H9 (cell line): Measurements from ENCODE around the gene DGLUCY. TPM values are rescaled to one million over a fixed set of nuclear protein-coding genes. Genes with fewer than 3 reads are reported as not detected.

Experiments used
- DNase-seq: peaks from one replicate; pipeline ENCODE4 v3.0.0-alpha.2; 2017
- H2AFZ ChIP-seq: one replicate; pipeline ENCODE4 v1.6.1; 2013; ENCODE audit warnings: mild to moderate bottlenecking, low read length, control low read depth, moderate library complexity
- H2AK5ac ChIP-seq: 2 replicates; pipeline ENCODE4 v1.6.1; 2013; ENCODE audit warnings: low read length, control low read depth, mixed read lengths; ENCODE audit not compliant: insufficient read length
- H2BK120ac ChIP-seq: one replicate; pipeline ENCODE4 v1.6.1; 2013; ENCODE audit warnings: low read depth, mild to moderate bottlenecking, low read length, control low read depth, inconsistent platforms; ENCODE audit not compliant: poor library complexity, severe bottlenecking
- H2BK12ac ChIP-seq: 2 replicates; pipeline ENCODE4 v1.6.1; 2013; ENCODE audit warnings: low read length, control low read depth, mixed read lengths, low read depth; ENCODE audit not compliant: insufficient read length
- H2BK15ac ChIP-seq: 2 replicates; pipeline ENCODE4 v1.6.1; 2013; ENCODE audit warnings: low read depth, low read length, control low read depth
- H2BK20ac ChIP-seq: one replicate; pipeline ENCODE4 v1.6.1; 2013; ENCODE audit warnings: low read depth, mild to moderate bottlenecking, low read length, control low read depth, inconsistent platforms; ENCODE audit not compliant: poor library complexity, severe bottlenecking
- H2BK5ac ChIP-seq: 2 replicates; pipeline ENCODE4 v1.6.1; 2013; ENCODE audit warnings: low read length, control low read depth, mixed read lengths; ENCODE audit not compliant: insufficient read length
- H3K14ac ChIP-seq: 2 replicates; pipeline ENCODE4 v1.6.1; 2013; ENCODE audit warnings: low read length, control low read depth; ENCODE audit not compliant: insufficient read depth
- H3K18ac ChIP-seq: 2 replicates; pipeline ENCODE4 v1.6.1; 2013; ENCODE audit warnings: low read depth, mild to moderate bottlenecking, mixed read lengths, low read length, control low read depth; ENCODE audit not compliant: insufficient read length
- H3K23ac ChIP-seq: 2 replicates; pipeline ENCODE4 v1.6.1; 2013; ENCODE audit warnings: low read length, control low read depth, mixed read lengths, low read depth; ENCODE audit not compliant: insufficient read length
- H3K23me2 ChIP-seq: 2 replicates; pipeline ENCODE4 v1.6.1; 2013; ENCODE audit warnings: low read depth, mild to moderate bottlenecking, mixed read lengths, low read length, control low read depth; ENCODE audit not compliant: insufficient read length, poor library complexity, severe bottlenecking
- H3K27ac ChIP-seq: 2 replicates; pipeline ENCODE4 v1.5.1; 2013; ENCODE audit warnings: low read length, control low read depth, mixed read lengths, low read depth; ENCODE audit not compliant: insufficient read length
- H3K27me3 ChIP-seq: 2 replicates; pipeline ENCODE4 v1.6.1; 2013; ENCODE audit warnings: low read length, control low read depth, inconsistent platforms; ENCODE audit not compliant: insufficient read depth
- H3K4ac ChIP-seq: 2 replicates; pipeline ENCODE4 v1.6.1; 2013; ENCODE audit warnings: low read depth, mild to moderate bottlenecking, control low read depth, inconsistent platforms, low read length, moderate library complexity
- H3K4me1 ChIP-seq: 2 replicates; pipeline ENCODE4 v1.6.1; 2013; ENCODE audit warnings: low read length, control low read depth, inconsistent platforms; ENCODE audit not compliant: insufficient read depth
- H3K4me2 ChIP-seq: 2 replicates; pipeline ENCODE4 v1.6.1; 2013; ENCODE audit warnings: low read length, control low read depth, mixed read lengths; ENCODE audit not compliant: insufficient read length, insufficient read depth
- H3K56ac ChIP-seq: 2 replicates; pipeline ENCODE4 v1.6.1; 2013; ENCODE audit warnings: low read depth, mild to moderate bottlenecking, mixed read lengths, low read length, control low read depth; ENCODE audit not compliant: insufficient read length
- H3K79me1 ChIP-seq: 2 replicates; pipeline ENCODE4 v1.6.1; 2013; ENCODE audit warnings: low read depth, mild to moderate bottlenecking, moderate library complexity, low read length, control low read depth, inconsistent platforms; ENCODE audit not compliant: insufficient read depth, poor library complexity, severe bottlenecking
- H3K79me2 ChIP-seq: 2 replicates; pipeline ENCODE4 v1.6.1; 2013; ENCODE audit warnings: low read length, control low read depth, inconsistent platforms; ENCODE audit not compliant: insufficient read depth
- H3K9ac ChIP-seq: 2 replicates; pipeline ENCODE4 v1.6.1; 2013; ENCODE audit warnings: low read length, control low read depth, mixed read lengths; ENCODE audit not compliant: insufficient read length; ENCODE audit errors: extremely low read depth
- H3K9me3 ChIP-seq: one replicate; pipeline ENCODE4 v1.6.1; 2013; ENCODE audit warnings: low read depth, low read length, inconsistent platforms; ENCODE audit not compliant: control insufficient read depth
- H3T11ph ChIP-seq: one replicate; pipeline ENCODE4 v1.6.1; 2013; ENCODE audit warnings: mild to moderate bottlenecking, low read length, control low read depth, inconsistent platforms
- H4K20me1 ChIP-seq: one replicate; pipeline ENCODE4 v1.6.1; 2013; ENCODE audit not compliant: control insufficient read depth, insufficient read length, insufficient read depth
- H4K5ac ChIP-seq: 2 replicates; pipeline ENCODE4 v1.6.1; 2013; ENCODE audit warnings: low read depth, mild to moderate bottlenecking, mixed read lengths, low read length, control low read depth; ENCODE audit not compliant: insufficient read length
- H4K8ac ChIP-seq: replicated peaks from 2 replicates; pipeline ENCODE4 v1.6.1; 2013; ENCODE audit warnings: low read length, control low read depth, mixed read lengths, low read depth; ENCODE audit not compliant: insufficient read length
- H4K91ac ChIP-seq: 2 replicates; pipeline ENCODE4 v1.6.1; 2013; ENCODE audit warnings: low read depth, mild to moderate bottlenecking, moderate library complexity, mixed read lengths, low read length, control low read depth; ENCODE audit not compliant: insufficient read length
- H3K27ac Mint-ChIP-seq, 3 experiments: 2 replicates in 2 of 3; 3 replicates in 1 of 3; pipeline ENCODE4 v1.8.0; 2020 to 2021; ENCODE audit warnings: mixed read lengths in 3 of 3, mild to moderate bottlenecking in 1 of 3, moderate library complexity in 1 of 3
- H3K27me3 Mint-ChIP-seq: 2 replicates; pipeline ENCODE4 v1.8.0; 2021; ENCODE audit warnings: low read depth, mild to moderate bottlenecking, moderate library complexity, mixed read lengths
- H3K36me3 Mint-ChIP-seq, 3 experiments: 2 replicates in 2 of 3; 3 replicates in 1 of 3; pipeline ENCODE4 v1.8.0; 2020 to 2021; ENCODE audit warnings: low read depth in 3 of 3, mixed read lengths in 3 of 3; ENCODE audit not compliant: insufficient read depth in 1 of 3
- H3K4me1 Mint-ChIP-seq, 2 experiments: 2 replicates each; pipeline ENCODE4 v1.8.0; 2020; ENCODE audit warnings: mixed read lengths in 2 of 2
- H3K4me3 Mint-ChIP-seq, 2 experiments: 2 replicates in 1 of 2; 3 replicates in 1 of 2; pipeline ENCODE4 v1.8.0; 2020 to 2021; ENCODE audit warnings: mild to moderate bottlenecking in 2 of 2, mixed read lengths in 2 of 2, moderate library complexity in 1 of 2
- H3K9me3 Mint-ChIP-seq, 2 experiments: 2 replicates in 1 of 2; 3 replicates in 1 of 2; pipeline ENCODE4 v1.8.0; 2020; ENCODE audit warnings: mild to moderate bottlenecking in 2 of 2, mixed read lengths in 2 of 2, moderate library complexity in 1 of 2
- WGBS: extraction: QIAGEN DNeasy Blood & Tissue Kit; methylation state at CpG from one replicate; pipeline ENCODE4 v1.1.7; 2013; ENCODE audit warnings: missing lambda C conversion rate, low lambda C conversion rate, mixed read lengths; ENCODE audit not compliant: insufficient read length; ENCODE audit errors: extremely low coverage; 5-methylcytosine and 5-hydroxymethylcytosine counted together
- total RNA-seq: library from RNA; stranded (reverse); gene quantifications from 2 replicates; pipeline ENCODE4 v1.2.1, GENCODE V29; 2021
- TF ChIP-seq, protein P1 (sequence below): fragments of 200-600 bp; sonication (generic); conservative IDR thresholded peaks from 3 replicates; pipeline ENCODE4 v1.8.0; 2021; ENCODE audit warnings: antibody characterized with exemption, mild to moderate bottlenecking

The DGLUCY gene
- total RNA-seq, 1 experiment from 2014 or later, result 29.6 TPM

DNA sequence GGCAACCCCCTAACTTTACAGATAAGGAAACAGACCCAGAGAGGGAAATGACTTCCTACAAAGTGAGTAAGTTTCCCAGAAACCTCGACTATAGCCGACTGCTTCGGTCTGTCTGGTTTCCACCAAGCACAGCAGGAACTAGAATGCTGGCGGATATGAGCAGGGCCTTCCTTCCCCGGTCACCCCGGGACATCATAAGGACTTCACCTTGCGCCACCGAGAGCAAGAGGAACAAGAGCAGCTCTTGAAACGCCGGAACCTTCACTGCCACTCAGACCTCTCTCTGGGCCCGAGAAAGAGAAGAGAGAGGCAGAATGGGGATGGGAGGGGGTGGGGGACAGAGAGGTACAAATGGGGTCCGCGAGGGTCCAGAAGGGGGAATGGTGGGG is 160.0 kb downstream of the DGLUCY start:
- Histone ChIP-seq H3K4me2 (no peak overlapping the region), H3K79me1 (no peaks in the 10 kb centered on the region), H2BK12ac (no peak overlapping the region), H3K9ac (no peak overlapping the region), H3K27me3 (no peaks in the 10 kb centered on the region), H4K8ac (no peak overlapping the region), H3K56ac (no peak overlapping the region), H2AK5ac (no peak overlapping the region), H2BK20ac (no peak overlapping the region), H3K4me1 (no peaks in the 10 kb centered on the region), H3K27ac (no peak overlapping the region), H4K5ac (no peak overlapping the region), H4K91ac (no peak overlapping the region), H3K14ac (no peak overlapping the region), H2BK15ac (no peak overlapping the region), H3K18ac (no peak overlapping the region), H3T11ph (no peak overlapping the region), H3K9me3 (no peaks in the 10 kb centered on the region), H3K23ac (no peak overlapping the region), H2BK120ac (no peak overlapping the region), H3K79me2 (no peaks in the 10 kb centered on the region), H3K23me2 (no peaks in the 10 kb centered on the region), H3K4ac (no peak overlapping the region), H2BK5ac (no peak overlapping the region), H4K20me1 (no peaks in the 10 kb centered on the region), H2AFZ (no peak overlapping the region)
- H3K27me3 Mint-ChIP-seq, result no peaks in the 10 kb centered on the region
- peaks cover 0 to 8% of the 10 kb centered on the region in 2 experiments; a peak in 1 of 4 replicates for H3K4me1 Mint-ChIP-seq
- no CpG with 5 or more reads among the region's 13 CpGs for WGBS
- TF ChIP-seq, protein P1, sequence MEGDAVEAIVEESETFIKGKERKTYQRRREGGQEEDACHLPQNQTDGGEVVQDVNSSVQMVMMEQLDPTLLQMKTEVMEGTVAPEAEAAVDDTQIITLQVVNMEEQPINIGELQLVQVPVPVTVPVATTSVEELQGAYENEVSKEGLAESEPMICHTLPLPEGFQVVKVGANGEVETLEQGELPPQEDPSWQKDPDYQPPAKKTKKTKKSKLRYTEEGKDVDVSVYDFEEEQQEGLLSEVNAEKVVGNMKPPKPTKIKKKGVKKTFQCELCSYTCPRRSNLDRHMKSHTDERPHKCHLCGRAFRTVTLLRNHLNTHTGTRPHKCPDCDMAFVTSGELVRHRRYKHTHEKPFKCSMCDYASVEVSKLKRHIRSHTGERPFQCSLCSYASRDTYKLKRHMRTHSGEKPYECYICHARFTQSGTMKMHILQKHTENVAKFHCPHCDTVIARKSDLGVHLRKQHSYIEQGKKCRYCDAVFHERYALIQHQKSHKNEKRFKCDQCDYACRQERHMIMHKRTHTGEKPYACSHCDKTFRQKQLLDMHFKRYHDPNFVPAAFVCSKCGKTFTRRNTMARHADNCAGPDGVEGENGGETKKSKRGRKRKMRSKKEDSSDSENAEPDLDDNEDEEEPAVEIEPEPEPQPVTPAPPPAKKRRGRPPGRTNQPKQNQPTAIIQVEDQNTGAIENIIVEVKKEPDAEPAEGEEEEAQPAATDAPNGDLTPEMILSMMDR, result no peak
- H3K9me3 Mint-ChIP-seq, result no peaks in the 10 kb centered on the region
- no peak for DNase-seq
- H3K27ac Mint-ChIP-seq, result no peak overlapping the region
- H3K4me3 Mint-ChIP-seq, result no peak overlapping the region
- peaks cover 11 to 43% (median 27%) of the 10 kb centered on the region in 3 experiments for H3K36me3 Mint-ChIP-seq
